ENCODE results near the gene SUSD5. TPM values are rescaled to one million over a fixed set of nuclear protein-coding genes. Genes with fewer than 3 reads are reported as not detected.
"Not testable (repeated sequence)": the region's sequence is repeated elsewhere in the genome, so short reads cannot be mapped to it uniquely, and the experiment has no call there.

SUSD5 gene
- total RNA-seq, 4 donors from 2014 or later: 0.55 to 2.2 (median 1.1) TPM

- H3K4me3 ChIP-seq: peak within 1 kb of the TSS; percentile 69 to 90 (median 70)
- TF ChIP-seq, protein P1, sequence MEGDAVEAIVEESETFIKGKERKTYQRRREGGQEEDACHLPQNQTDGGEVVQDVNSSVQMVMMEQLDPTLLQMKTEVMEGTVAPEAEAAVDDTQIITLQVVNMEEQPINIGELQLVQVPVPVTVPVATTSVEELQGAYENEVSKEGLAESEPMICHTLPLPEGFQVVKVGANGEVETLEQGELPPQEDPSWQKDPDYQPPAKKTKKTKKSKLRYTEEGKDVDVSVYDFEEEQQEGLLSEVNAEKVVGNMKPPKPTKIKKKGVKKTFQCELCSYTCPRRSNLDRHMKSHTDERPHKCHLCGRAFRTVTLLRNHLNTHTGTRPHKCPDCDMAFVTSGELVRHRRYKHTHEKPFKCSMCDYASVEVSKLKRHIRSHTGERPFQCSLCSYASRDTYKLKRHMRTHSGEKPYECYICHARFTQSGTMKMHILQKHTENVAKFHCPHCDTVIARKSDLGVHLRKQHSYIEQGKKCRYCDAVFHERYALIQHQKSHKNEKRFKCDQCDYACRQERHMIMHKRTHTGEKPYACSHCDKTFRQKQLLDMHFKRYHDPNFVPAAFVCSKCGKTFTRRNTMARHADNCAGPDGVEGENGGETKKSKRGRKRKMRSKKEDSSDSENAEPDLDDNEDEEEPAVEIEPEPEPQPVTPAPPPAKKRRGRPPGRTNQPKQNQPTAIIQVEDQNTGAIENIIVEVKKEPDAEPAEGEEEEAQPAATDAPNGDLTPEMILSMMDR (IDR thresholded peaks at IDR 0.05 in 4 of 5, conservative IDR thresholded peaks at IDR 0.05 in 1 of 5): peak in 1 of 5 experiments; percentile 17
- peak; percentile 38 to 48 for TF ChIP-seq POLR2A (IDR thresholded peaks at IDR 0.05)
- no peaks in the 10 kb centered on the region for H3K27me3 ChIP-seq
- H3K36me3 ChIP-seq: no peaks in the 10 kb centered on the region
- H3K27ac ChIP-seq: peak within 1 kb of the TSS; percentile 87 to 96 (median 94)
- DNase-seq (peak; percentile 92 to 97), ATAC-seq (peak; percentile 76 to 80)
- peaks cover 9% of the 10 kb centered on the region in 2 donors for H3K4me1 ChIP-seq
- H3K9me3 ChIP-seq: no peaks in the 10 kb centered on the region
- in situ Hi-C loops (cut with MboI; ENCODE audit: low sequenced_read_pairs in 4 of 4) (loop anchor here in 1 of 4 donors (10.0 kb wide), 1 partner anchor 321 kb away; no protein-coding TSS in a partner anchor), intact Hi-C loops (cut with DNase I; ENCODE audit: low total_unique reads) (loop anchor here (2.0 to 10.0 kb wide), 2 partner anchors 327 to 601 kb away; partner anchors contain the start of genes CLASP2 and UBP1)
Observed at GRCh38 chr3:33113772-33114621, 104.6 kb downstream of the SUSD5 start, which contains the start of gene CRTAP. Gene CRTAP, plus strand, starts transcription at chr3:33114014. Its CDS starts 64 bp downstream, at chr3:33114078.

- intact Hi-C loops (cut with DNase I; ENCODE audit: low total_unique reads) (loop anchor here (10.0 kb wide), 1 partner anchor 603 kb away; the partner anchor contains the start of gene CLASP2), in situ Hi-C loops (cut with MboI; ENCODE audit: low sequenced_read_pairs in 4 of 4) (loop anchor here in 1 of 4 donors (10.0 kb wide), 1 partner anchor 323 kb away; no protein-coding TSS in a partner anchor)
- ATAC-seq: no peak
Observed at GRCh38 chr3:33111581-33111980, 107.0 kb downstream of the SUSD5 start.

DNA sequence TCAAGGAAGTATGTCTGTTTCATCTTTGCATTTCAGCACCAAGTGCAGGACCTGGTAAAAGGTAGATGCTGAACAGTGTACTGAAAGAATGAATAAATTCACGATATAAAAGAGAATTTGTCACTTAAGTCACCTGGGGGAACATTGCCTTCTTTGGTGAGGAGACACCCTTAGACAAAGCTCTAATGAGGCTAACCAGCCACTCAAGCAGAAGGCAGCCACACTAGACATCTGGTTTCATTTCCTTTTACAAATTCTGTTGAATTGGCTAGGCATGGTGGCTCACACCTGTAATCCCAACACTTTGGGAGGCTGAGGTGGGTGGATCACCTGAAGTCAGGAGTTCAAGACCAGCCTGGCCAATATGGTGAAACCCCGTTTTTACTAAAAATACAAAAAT is 111.8 kb downstream of the SUSD5 start:
- intact Hi-C loops (cut with DNase I; ENCODE audit: low total_unique reads); DNase-seq: not testable (repeated sequence)

More at GRCh38 chr3:33111581-33111980, 107.0 kb downstream of the SUSD5 start:
- H3K9me3 ChIP-seq: no peaks in the 10 kb centered on the region
- H3K36me3 ChIP-seq: no peaks in the 10 kb centered on the region
- H3K4me1 ChIP-seq: peaks cover 9% of the 10 kb centered on the region in 2 donors
- TF ChIP-seq, protein P1 (IDR thresholded peaks at IDR 0.05 in 4 of 5, conservative IDR thresholded peaks at IDR 0.05 in 1 of 5): no peak
- no peak for TF ChIP-seq POLR2A (IDR thresholded peaks at IDR 0.05)
- no peak overlapping the region for H3K4me3 ChIP-seq
- H3K27me3 ChIP-seq: no peaks in the 10 kb centered on the region
- DNase-seq: no peak
- H3K27ac ChIP-seq: no peak overlapping the region

DNA sequence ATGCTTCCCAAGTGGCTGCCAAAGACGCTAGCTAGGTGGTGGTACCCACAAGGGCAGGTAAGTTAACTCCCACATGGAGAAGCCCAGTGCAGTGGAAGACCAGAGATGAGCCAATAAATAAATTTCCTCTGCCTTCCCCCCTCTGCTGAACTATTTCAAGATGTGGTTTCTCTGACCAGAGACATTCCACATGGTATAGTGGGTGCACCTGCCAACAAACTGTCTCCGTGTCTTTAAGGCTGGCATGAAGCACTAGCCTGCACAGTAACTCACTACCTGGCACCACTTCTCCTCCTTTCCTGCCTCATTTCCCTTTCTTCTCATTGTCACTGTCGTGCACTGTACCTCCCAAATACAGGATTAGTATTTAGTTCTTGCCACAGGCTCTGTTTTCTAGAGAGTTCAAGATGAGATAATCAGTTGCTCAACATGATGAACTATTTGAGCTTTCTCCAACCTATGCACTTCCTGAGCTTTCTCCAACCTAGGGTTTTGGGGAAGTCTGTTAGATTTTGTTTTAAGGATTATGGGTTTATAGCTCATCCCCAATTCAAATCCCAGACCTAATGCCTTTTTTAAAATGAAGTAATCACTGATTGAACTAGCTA is 113.2 kb downstream of the SUSD5 start:
- H3K27ac ChIP-seq: no peak overlapping the region
- no peaks in the 10 kb centered on the region for H3K4me1 ChIP-seq
- no peak for ATAC-seq
- intact Hi-C loops (cut with DNase I; ENCODE audit: low total_unique reads): no loop called here
- in situ Hi-C loops (cut with MboI; ENCODE audit: low sequenced_read_pairs in 4 of 4): no loop called here
- H3K36me3 ChIP-seq: no peaks in the 10 kb centered on the region
- H3K27me3 ChIP-seq: no peaks in the 10 kb centered on the region
- H3K4me3 ChIP-seq: no peak overlapping the region
- H3K9me3 ChIP-seq: no peaks in the 10 kb centered on the region
- TF ChIP-seq POLR2A (IDR thresholded peaks at IDR 0.05): no peak
- TF ChIP-seq, protein P1 (IDR thresholded peaks at IDR 0.05 in 4 of 5, conservative IDR thresholded peaks at IDR 0.05 in 1 of 5): no peak
- DNase-seq: no peak

More for the DNA sequence above, 111.8 kb downstream of the SUSD5 start:
- H3K27ac ChIP-seq; H3K4me1 ChIP-seq; ATAC-seq; H3K36me3 ChIP-seq; in situ Hi-C loops (cut with MboI; ENCODE audit: low sequenced_read_pairs in 4 of 4); H3K27me3 ChIP-seq; H3K9me3 ChIP-seq; H3K4me3 ChIP-seq: not testable (repeated sequence)

DNA sequence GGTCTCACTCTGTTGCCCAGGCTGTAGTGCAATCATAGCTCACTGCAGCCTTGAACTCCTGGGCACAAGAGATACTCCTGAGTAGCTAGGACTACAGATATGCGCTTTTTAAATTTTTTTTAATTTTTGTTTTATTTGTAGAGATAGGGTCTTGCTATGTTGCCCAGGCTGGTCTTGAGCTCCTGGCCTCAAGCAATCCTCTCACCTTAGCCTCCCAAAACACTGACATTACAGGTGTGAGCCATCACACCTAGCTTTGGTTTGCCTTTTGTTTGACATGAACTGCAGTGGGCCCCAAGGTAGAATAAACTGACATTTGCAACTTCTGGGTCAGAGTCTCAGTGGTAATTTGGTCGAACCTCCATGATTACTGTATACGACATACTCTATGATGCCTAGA is 113.8 kb downstream of the SUSD5 start:
- Histone ChIP-seq H3K4me3 (no peak overlapping the region), H3K4me1 (no peaks in the 10 kb centered on the region), H3K27me3 (no peaks in the 10 kb centered on the region), H3K36me3 (no peaks in the 10 kb centered on the region), H3K27ac (no peak overlapping the region), H3K9me3 (no peaks in the 10 kb centered on the region)
- ATAC-seq (no peak), DNase-seq (no peak)
- intact Hi-C loops (cut with DNase I; ENCODE audit: low total_unique reads) (no loop called here), in situ Hi-C loops (cut with MboI; ENCODE audit: low sequenced_read_pairs in 4 of 4) (no loop called here)
- TF ChIP-seq POLR2A (IDR thresholded peaks at IDR 0.05): no peak
- TF ChIP-seq, protein P1 (IDR thresholded peaks at IDR 0.05 in 4 of 5, conservative IDR thresholded peaks at IDR 0.05 in 1 of 5): no peak
